PFSK-1 (cell line): ENCODE data around the gene ZNF398.

ENCODE experiments used
- FOXP2 ChIP-seq: optimal IDR thresholded peaks from 2 replicates; pipeline ENCODE3; 2011; ENCODE audit warnings: borderline replicate concordance, control low read depth, inconsistent platforms; ENCODE audit not compliant: insufficient read depth; ENCODE audit errors: extremely low read length, extremely low read depth
- POLR2AphosphoS5 ChIP-seq: IDR thresholded peaks from 2 replicates; pipeline ENCODE4 v1.6.1; 2012; ENCODE audit warnings: low read depth, mild to moderate bottlenecking, control low read depth, low read length, moderate library complexity
- SIN3A ChIP-seq: IDR thresholded peaks from 2 replicates; pipeline ENCODE4 v1.6.1; 2012; ENCODE audit warnings: mild to moderate bottlenecking, low read length, moderate library complexity, borderline replicate concordance; ENCODE audit not compliant: insufficient read depth
- TAF1 ChIP-seq: IDR thresholded peaks from 2 replicates; pipeline ENCODE4 v1.6.1; 2012; ENCODE audit warnings: low read length, control low read depth, borderline replicate concordance; ENCODE audit not compliant: insufficient read depth
- TF ChIP-seq, protein P1 (sequence below), 2 experiments: IDR thresholded peaks; 2 replicates each; pipeline versions ENCODE4 v1.6.1 to v1.8.0; 2011 to 2012; ENCODE audit warnings: low read depth in 2 of 2, low read length in 2 of 2, control low read depth in 1 of 2, inconsistent platforms in 1 of 2, mild to moderate bottlenecking in 1 of 2, moderate library complexity in 1 of 2; ENCODE audit not compliant: insufficient read depth in 1 of 2

DNA sequence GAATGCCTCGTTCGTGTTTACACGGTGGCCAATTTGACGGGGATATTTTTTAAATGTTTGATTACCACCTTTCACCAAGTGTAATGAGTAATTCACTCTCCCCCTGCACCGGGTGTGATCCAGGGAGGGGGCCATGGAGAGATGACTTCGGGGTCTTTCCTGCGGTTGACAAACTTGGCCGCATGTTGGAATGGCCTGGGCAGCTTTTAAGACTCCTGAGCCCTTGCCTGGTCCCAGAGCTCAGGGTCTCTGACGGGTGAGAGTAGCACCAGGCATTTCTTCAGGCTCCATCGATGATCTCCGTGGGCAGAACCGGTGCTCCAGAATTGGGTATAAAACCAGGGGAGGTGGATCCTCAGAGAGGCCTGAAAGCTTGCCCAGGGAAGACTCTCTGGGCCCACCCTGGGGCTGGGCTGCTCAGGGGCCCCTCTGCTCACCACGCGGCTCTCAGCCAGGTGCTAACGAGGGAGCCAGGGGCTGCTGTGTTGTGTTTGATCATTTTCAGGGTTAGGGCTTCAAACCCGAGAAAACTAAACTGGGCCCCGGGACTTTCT lies 49.0 kb downstream of the ZNF398 start:
- TF ChIP-seq SIN3A (no peak), TAF1 (no peak), POLR2AphosphoS5 (no peak), FOXP2 (no peak)
- TF ChIP-seq, protein P1, sequence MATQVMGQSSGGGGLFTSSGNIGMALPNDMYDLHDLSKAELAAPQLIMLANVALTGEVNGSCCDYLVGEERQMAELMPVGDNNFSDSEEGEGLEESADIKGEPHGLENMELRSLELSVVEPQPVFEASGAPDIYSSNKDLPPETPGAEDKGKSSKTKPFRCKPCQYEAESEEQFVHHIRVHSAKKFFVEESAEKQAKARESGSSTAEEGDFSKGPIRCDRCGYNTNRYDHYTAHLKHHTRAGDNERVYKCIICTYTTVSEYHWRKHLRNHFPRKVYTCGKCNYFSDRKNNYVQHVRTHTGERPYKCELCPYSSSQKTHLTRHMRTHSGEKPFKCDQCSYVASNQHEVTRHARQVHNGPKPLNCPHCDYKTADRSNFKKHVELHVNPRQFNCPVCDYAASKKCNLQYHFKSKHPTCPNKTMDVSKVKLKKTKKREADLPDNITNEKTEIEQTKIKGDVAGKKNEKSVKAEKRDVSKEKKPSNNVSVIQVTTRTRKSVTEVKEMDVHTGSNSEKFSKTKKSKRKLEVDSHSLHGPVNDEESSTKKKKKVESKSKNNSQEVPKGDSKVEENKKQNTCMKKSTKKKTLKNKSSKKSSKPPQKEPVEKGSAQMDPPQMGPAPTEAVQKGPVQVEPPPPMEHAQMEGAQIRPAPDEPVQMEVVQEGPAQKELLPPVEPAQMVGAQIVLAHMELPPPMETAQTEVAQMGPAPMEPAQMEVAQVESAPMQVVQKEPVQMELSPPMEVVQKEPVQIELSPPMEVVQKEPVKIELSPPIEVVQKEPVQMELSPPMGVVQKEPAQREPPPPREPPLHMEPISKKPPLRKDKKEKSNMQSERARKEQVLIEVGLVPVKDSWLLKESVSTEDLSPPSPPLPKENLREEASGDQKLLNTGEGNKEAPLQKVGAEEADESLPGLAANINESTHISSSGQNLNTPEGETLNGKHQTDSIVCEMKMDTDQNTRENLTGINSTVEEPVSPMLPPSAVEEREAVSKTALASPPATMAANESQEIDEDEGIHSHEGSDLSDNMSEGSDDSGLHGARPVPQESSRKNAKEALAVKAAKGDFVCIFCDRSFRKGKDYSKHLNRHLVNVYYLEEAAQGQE (IDR thresholded peaks at IDR 0.05; ENCODE audit: insufficient read depth in 1 of 2, low read depth in 2 of 2, low read length in 2 of 2), result no peak
